Panc1 (cell line): ENCODE results near the gene DMTF1. TPM values are rescaled to one million over a fixed set of nuclear protein-coding genes. Genes with fewer than 3 reads are reported as not detected.

ENCODE experiments used
- ATAC-seq: fragments of 200-7000 bp; cut with Tn5 transposase; 2 replicates; pipeline ENCODE4 v1.9.1; 2020; ENCODE audit warnings: mild to moderate bottlenecking, moderate library complexity
- BruUV-seq: library from RNA; stranded (reverse); fragments of 400-500 nt; replicated peaks from 2 replicates; lab custom pipeline; 2021; lab: Mats Ljungman, UMichigan
- CTCF ChIA-PET: fragments of 300-600 bp; sonication (Branson Sonifier 250); formaldehyde crosslinking; loops from one replicate; lab custom pipeline; 2022; ENCODE audit warnings: antibody characterized with exemption; lab: Charles Lee
- POLR2A ChIA-PET: fragments of 300-600 bp; sonication (Branson Sonifier 250); formaldehyde crosslinking; loops from one replicate; lab custom pipeline; 2022; ENCODE audit warnings: antibody characterized with exemption; lab: Charles Lee
- DNase-seq: peaks from one replicate; pipeline ENCODE4 v3.0.0-alpha.2; 2010; ENCODE audit warnings: low read depth, low spot score
- H3K27ac ChIP-seq: 2 replicates; pipeline ENCODE4 v1.5.1; 2011; ENCODE audit warnings: mild to moderate bottlenecking, low read length, inconsistent platforms
- H3K27me3 ChIP-seq: fragments of 200-500 bp; sonication (Bioruptor generic); 2 replicates; pipeline ENCODE4 v1.6.0; 2014; ENCODE audit warnings: low read length, inconsistent platforms; ENCODE audit not compliant: control insufficient read depth, insufficient read depth
- H3K36me3 ChIP-seq: fragments of 200-500 bp; sonication (Bioruptor generic); 2 replicates; pipeline ENCODE4 v1.5.1; 2014; ENCODE audit warnings: inconsistent platforms, mild to moderate bottlenecking, low read length, moderate library complexity; ENCODE audit not compliant: control insufficient read depth, insufficient read depth
- H3K4me1 ChIP-seq: 2 replicates; pipeline ENCODE4 v1.5.1; 2011; ENCODE audit warnings: inconsistent platforms, mild to moderate bottlenecking, low read length, moderate library complexity; ENCODE audit not compliant: control insufficient read depth, insufficient read depth
- H3K4me3 ChIP-seq, 2 experiments: 2 replicates each; pipeline ENCODE4 v1.5.1; 2011 to 2012; ENCODE audit warnings: low read depth in 2 of 2, low read length in 2 of 2, mild to moderate bottlenecking in 2 of 2, inconsistent platforms in 1 of 2, moderate library complexity in 1 of 2
- H3K9me3 ChIP-seq: fragments of 200-500 bp; sonication (Bioruptor generic); 2 replicates; pipeline ENCODE4 v1.5.1; 2014; ENCODE audit warnings: low read depth, mild to moderate bottlenecking, inconsistent platforms, low read length, moderate library complexity; ENCODE audit not compliant: control insufficient read depth, insufficient read depth
- CTCF ChIP-seq: fragments of 450-650 bp; IDR thresholded peaks from 2 replicates; pipeline ENCODE4 v1.5.1; 2017; ENCODE audit warnings: mild to moderate bottlenecking
- POLR2AphosphoS5 ChIP-seq: IDR thresholded peaks from 2 replicates; pipeline ENCODE4 v1.6.1; 2012; ENCODE audit warnings: mild to moderate bottlenecking, low read depth, low read length, moderate library complexity
- REST ChIP-seq, 2 experiments: IDR thresholded peaks; 2 replicates each; pipeline ENCODE4 v1.6.1; 2011 to 2012; ENCODE audit warnings: low read depth in 2 of 2, control low read depth in 1 of 2, low read length in 1 of 2, mild to moderate bottlenecking in 1 of 2, moderate library complexity in 1 of 2; ENCODE audit not compliant: insufficient read depth in 1 of 2
- SIN3A ChIP-seq: IDR thresholded peaks from 2 replicates; pipeline ENCODE4 v1.6.1; 2012; ENCODE audit warnings: low read depth, mild to moderate bottlenecking, low read length, moderate library complexity, borderline replicate concordance; ENCODE audit not compliant: insufficient read depth
- TCF7L2 ChIP-seq: IDR thresholded peaks from 2 replicates; pipeline ENCODE4 v1.6.1; 2011; ENCODE audit warnings: mild to moderate bottlenecking, low read depth, low read length, inconsistent platforms
- in situ Hi-C: cut with HindIII; loops from 2 replicates; pipeline ENCODE4 v1.10.0; 2016; ENCODE audit warnings: low sequenced_read_pairs, low pct_unique_long_range_greater_than_20kb
- intact Hi-C: fragments of 100-400 bp; cut with micrococcal nuclease; formaldehyde crosslinking; loops from one replicate; pipeline ENCODE4 v1.10.0; 2022; ENCODE audit not compliant: unreplicated experiment
- total RNA-seq: library from RNA; stranded (reverse); gene quantifications from one replicate; pipeline ENCODE4 v1.2.1, GENCODE V29; 2021; ENCODE audit not compliant: unreplicated experiment

The DMTF1 gene
- total RNA-seq, 1 experiment from 2014 or later: 54.0 TPM

GRCh38 chr7:87216701-87217508 lies 64.7 kb downstream of the DMTF1 start:
- POLR2A ChIA-PET: no interaction called here
- Histone ChIP-seq H3K27me3 (peaks cover 8% of the 10 kb centered on the region), H3K27ac (no peak overlapping the region), H3K36me3 (peaks cover 3% of the 10 kb centered on the region; the same call in 1 of the 2 replicates), H3K4me3 (no peak overlapping the region), H3K4me1 (peaks cover 18% of the 10 kb centered on the region), H3K9me3 (no peaks in the 10 kb centered on the region)
- intact Hi-C loops (no loop called here), in situ Hi-C loops (no loop called here)
- TF ChIP-seq REST (IDR thresholded peaks at IDR 0.05; ENCODE audit: insufficient read depth in 1 of 2, low read depth in 2 of 2, low read length in 1 of 2) (no peak), POLR2AphosphoS5 (no peak), CTCF (no peak), SIN3A (no peak), TCF7L2 (no peak)
- ATAC-seq (no peak), DNase-seq (no peak)
- BruUV-seq: no TSS peak
- CTCF ChIA-PET: interaction anchor here (0.6 kb wide), 1 partner anchor 68 kb away, joined by 3 read pairs; no protein-coding TSS in a partner anchor

- ATAC-seq (no peak), DNase-seq (no peak)
- TF ChIP-seq SIN3A (no peak), CTCF (no peak), REST (IDR thresholded peaks at IDR 0.05; ENCODE audit: insufficient read depth in 1 of 2, low read depth in 2 of 2, low read length in 1 of 2) (no peak), POLR2AphosphoS5 (no peak), TCF7L2 (no peak)
- Histone ChIP-seq H3K27ac (0 out of 2 replicates have a peak overlapping the region, but pooled peaks have one; percentile 7), H3K4me3 (peak overlapping the region; percentile 72 to 93), H3K4me1 (peaks cover 18% of the 10 kb centered on the region), H3K36me3 (peaks cover 3% of the 10 kb centered on the region; the same call in 1 of the 2 replicates), H3K27me3 (peaks cover 12% of the 10 kb centered on the region), H3K9me3 (no peaks in the 10 kb centered on the region)
- intact Hi-C loops: no loop called here
- CTCF ChIA-PET: no interaction called here
- TSS peak; percentile 29 for BruUV-seq
- POLR2A ChIA-PET: no interaction called here
- in situ Hi-C loops: no loop called here
Measured at GRCh38 chr7:87217983-87218653, 65.9 kb downstream of the DMTF1 start.
